K562 (cell line): ENCODE measurements around the gene MRPL54. TPM values are rescaled to one million over a fixed set of nuclear protein-coding genes. Genes with fewer than 3 reads are reported as not detected.

Experiments
- ATAC-seq: fragments of 200-7000 bp; cut with Tn5 transposase; 3 replicates; pipeline ENCODE4 v1.9.1; 2020; ENCODE audit warnings: moderate library complexity
- BruUV-seq: library from RNA; stranded (reverse); fragments of 400-500 nt; replicated peaks from 2 replicates; lab custom pipeline; 2021; lab: Mats Ljungman, UMichigan
- CTCF ChIA-PET: fragments of 300-600 bp; formaldehyde crosslinking; extraction: SDS; loops from one replicate; lab custom pipeline; 2021; ENCODE audit warnings: low intra/inter-chr PET ratio; lab: Yijun Ruan, JAX
- POLR2A ChIA-PET: fragments of 300-600, 350-650 bp; sonication (Branson Sonifier 250); formaldehyde crosslinking; extraction: SDS; loops from one replicate; lab custom pipeline; 2021; ENCODE audit warnings: antibody characterized with exemption, inconsistent platforms; lab: Yijun Ruan, JAX
- DNase-seq, 4 experiments: peaks; one replicate each; pipeline versions ENCODE4 v3.0.0 to v3.0.0-alpha.2; 2011 to 2018; ENCODE audit warnings: low spot score in 3 of 4, mixed read lengths in 3 of 4; ENCODE audit errors: extremely low read depth in 1 of 4
- FAIRE-seq: peaks from 2 replicates; lab custom pipeline; 2011; peaks lifted over from hg19 to GRCh38; lab: Jason Lieb, UNC
- H2AFZ ChIP-seq: 2 replicates; pipeline ENCODE4 v1.6.0; 2011; ENCODE audit warnings: low read depth, low read length, control low read depth, inconsistent platforms
- H3K27ac ChIP-seq: fragments of 200-600 bp; 3 replicates; pipeline ENCODE4 v1.8.0; 2011; ENCODE audit warnings: low read depth, mild to moderate bottlenecking, control low read depth, inconsistent platforms, low read length, moderate library complexity, mixed read lengths; ENCODE audit errors: extremely low read depth
- H3K27me3 ChIP-seq, 2 experiments: fragments of 300-600 bp in 1 of 2; 2 replicates in 1 of 2; 3 replicates in 1 of 2; pipeline versions ENCODE4 v1.6.0 to v1.8.0; 2011; ENCODE audit warnings: inconsistent platforms in 2 of 2, low read length in 2 of 2, mild to moderate bottlenecking in 1 of 2, mixed read lengths in 1 of 2, moderate library complexity in 1 of 2; ENCODE audit not compliant: control insufficient read depth in 2 of 2, insufficient read depth in 2 of 2
- H3K36me3 ChIP-seq: fragments of 300-600 bp; 3 replicates; pipeline ENCODE4 v1.8.0; 2011; ENCODE audit warnings: mild to moderate bottlenecking, low read length, inconsistent platforms; ENCODE audit not compliant: control insufficient read depth, insufficient read depth
- H3K4me1 ChIP-seq, 2 experiments: fragments of 200-600 bp in 1 of 2; replicated peaks in 1 of 2; 2 replicates in 1 of 2; 3 replicates in 1 of 2; pipeline versions ENCODE4 v1.5.1 to v1.8.0; 2011; ENCODE audit warnings: inconsistent platforms in 2 of 2, low read length in 2 of 2, mild to moderate bottlenecking in 1 of 2, mixed read lengths in 1 of 2, moderate library complexity in 1 of 2; ENCODE audit not compliant: control insufficient read depth in 2 of 2, insufficient read depth in 2 of 2
- H3K4me2 ChIP-seq: 2 replicates; pipeline ENCODE4 v1.6.1; 2011; ENCODE audit warnings: low read length, control low read depth, inconsistent platforms, mixed read lengths; ENCODE audit not compliant: insufficient read depth
- H3K4me3 ChIP-seq: fragments of 200-600 bp; sonication (generic), shearing (Covaris generic); 2 replicates; pipeline ENCODE4 v1.5.1; 2016; ENCODE audit warnings: control low read depth, inconsistent platforms
- H3K79me2 ChIP-seq: fragments of 200-600 bp; 3 replicates; pipeline ENCODE4 v1.8.0; 2011; ENCODE audit warnings: low read length, inconsistent platforms; ENCODE audit not compliant: control insufficient read depth, insufficient read depth
- H3K9ac ChIP-seq, 2 experiments: 2 replicates each; pipeline versions ENCODE4 v1.6.0 to v1.6.1; 2011; ENCODE audit warnings: low read depth in 2 of 2, low read length in 2 of 2, control low read depth in 1 of 2, inconsistent platforms in 1 of 2, mild to moderate bottlenecking in 1 of 2, mixed read lengths in 1 of 2; ENCODE audit not compliant: insufficient read depth in 1 of 2
- H3K9me1 ChIP-seq: one replicate; pipeline ENCODE4 v1.6.0; 2011; ENCODE audit warnings: inconsistent platforms, mild to moderate bottlenecking, low read length, moderate library complexity; ENCODE audit not compliant: control insufficient read depth, insufficient read depth
- H3K9me3 ChIP-seq: replicated peaks from 2 replicates; pipeline ENCODE4 v1.5.1; 2011; ENCODE audit warnings: low read depth, low read length, inconsistent platforms; ENCODE audit not compliant: control insufficient read depth, insufficient read depth
- H4K20me1 ChIP-seq: replicated peaks from 2 replicates; pipeline ENCODE4 v1.6.1; 2011; ENCODE audit warnings: low read length, inconsistent platforms, mixed read lengths; ENCODE audit not compliant: control insufficient read depth, insufficient read depth
- HINFP ChIP-seq: fragments of 450-650 bp; conservative IDR thresholded peaks from 2 replicates; pipeline ENCODE4 v1.6.1; 2016; ENCODE audit warnings: missing genetic modification characterization, low read depth, mild to moderate bottlenecking, control low read depth, missing compliant biosample characterization
- PKNOX1 ChIP-seq: fragments of 450-650 bp; IDR thresholded peaks from 2 replicates; pipeline ENCODE4 v1.6.1; 2016
- ZBTB33 ChIP-seq: sonication (generic); formaldehyde crosslinking; IDR thresholded peaks from 2 replicates; pipeline ENCODE4 v1.8.1; 2023; ENCODE audit warnings: mild to moderate bottlenecking, missing genetic modification reagents
- WGBS: fragments of 100-300 bp; shearing (Covaris generic); methylation state at CpG from one replicate; pipeline ENCODE4 v1.1.6; 2016; ENCODE audit warnings: low coverage, mixed read lengths; ENCODE audit not compliant: insufficient coverage; ENCODE audit errors: missing lambda C conversion rate; 5-methylcytosine and 5-hydroxymethylcytosine counted together
- in situ Hi-C: fragments of 300-500 bp; cut with MboI; formaldehyde crosslinking; loops from 4 replicates; pipeline ENCODE4 v1.15.0; 2018; ENCODE audit warnings: inconsistent platforms, mixed read lengths
- intact Hi-C: fragments of 100-400 bp; cut with micrococcal nuclease; formaldehyde crosslinking; loops from 2 replicates; pipeline ENCODE4 v1.14.2; 2022
- polyA plus RNA-seq, 8 experiments: library from polyadenylated mRNA; depleted of rRNA in 4 of 8; stranded (reverse) in 5 of 8; unstranded in 3 of 8; fragments of >200 nt; fragmentation: Nextera tagmentation in 2 of 8; fragmentation: Illumina TruSeq in 1 of 8; extraction: Ambion mirVana in 2 of 8; extraction: Trizol in 1 of 8; gene quantifications; 2 replicates each; pipeline versions ENCODE4 v1.2.1 to v1.2.3, GENCODE V29; 2011 to 2014; ENCODE audit warnings: inconsistent platforms in 1 of 8, missing spikeins in 1 of 8
- total RNA-seq, 7 experiments: library from RNA; depleted of rRNA in 6 of 7; stranded (reverse); fragments of >200 nt in 6 of 7; fragmentation: Illumina TruSeq in 2 of 7; extraction: Trizol in 2 of 7; gene quantifications; 2 replicates each; pipeline versions ENCODE4 v1.2.1 to v1.2.3, GENCODE V29; 2011 to 2021; ENCODE audit warnings: low replicate concordance in 1 of 7

The MRPL54 gene
- total and polyA plus RNA-seq, 9 of the 15 experiments (the other 6 are each of a cell fraction or from before 2014, with no cell fraction given): 3.5 to 120 (median 56.9) TPM

GRCh38 chr19:3771906-3772455 lies 9.5 kb downstream of the MRPL54 start, which contains the start of gene RAX2 (continued):
- TF ChIP-seq PKNOX1: peak; percentile 36; the same call in 1 of the 2 replicates

- no peak overlapping the region for H3K9ac ChIP-seq
- H3K9me1 ChIP-seq: no peaks in the 10 kb centered on the region
- H2AFZ ChIP-seq: no peak overlapping the region
- CTCF ChIA-PET: no interaction called here
- H3K27ac ChIP-seq: no peak overlapping the region
- no peaks in the 10 kb centered on the region for H3K9me3 ChIP-seq
- H3K27me3 ChIP-seq: no peaks in the 10 kb centered on the region
- H3K36me3 ChIP-seq: no peaks in the 10 kb centered on the region
- peaks cover 0 to 46% of the 10 kb centered on the region in 2 experiments; a peak in 3 of 5 replicates for H3K4me1 ChIP-seq
- no peak overlapping the region for H3K4me2 ChIP-seq
- DNase-seq (no peak), FAIRE-seq (peak; percentile 42), ATAC-seq (no peak)
- no TSS peak for BruUV-seq
- no peaks in the 10 kb centered on the region for H4K20me1 ChIP-seq
- TF ChIP-seq ZBTB33 (CRISPR knock-in tag): 0 out of 2 replicates have a peak, but pooled peaks have one; percentile 30
- TF ChIP-seq HINFP (tag): no peak
- in situ Hi-C loops: no loop called here
- POLR2A ChIA-PET: interaction anchor here (0.8 to 5.9 kb wide), 2 partner anchors 10 to 11 kb away, joined by 4 to 48 read pairs; partner anchors contain the start of genes APBA3 and MRPL54
- 39% methylated on average over 9 of the region's 12 CpGs for WGBS
- H3K79me2 ChIP-seq: no peaks in the 10 kb centered on the region
- intact Hi-C loops: no loop called here
- no peak overlapping the region for H3K4me3 ChIP-seq
These were observed 11.5 kb downstream of the MRPL54 start for GRCh38 chr19:3773814-3774515.
